MG63 (cell line): Measurements from ENCODE around the gene OR2T2. TPM values are rescaled to one million over a fixed set of nuclear protein-coding genes. Genes with fewer than 3 reads are reported as not detected.
"Not testable (repeated sequence)": the region's sequence is repeated elsewhere in the genome, so short reads cannot be mapped to it uniquely, and the experiment has no call there.

Source experiments
- DNase-seq: peaks from one replicate; pipeline ENCODE4 v3.0.0-alpha.2; 2020
- H3K27me3 ChIP-seq: fragments of 250-450 bp; sonication (Bioruptor Pico); 2 replicates; pipeline ENCODE4 v1.5.1; 2020; ENCODE audit warnings: mild to moderate bottlenecking, moderate library complexity
- H3K36me3 ChIP-seq: fragments of 250-450 bp; sonication (Bioruptor Pico); 2 replicates; pipeline ENCODE4 v1.5.1; 2020; ENCODE audit warnings: mild to moderate bottlenecking, moderate library complexity
- H3K4me3 ChIP-seq: fragments of 250-450 bp; sonication (Bioruptor Pico); 2 replicates; pipeline ENCODE4 v1.5.1; 2020; ENCODE audit warnings: mild to moderate bottlenecking, moderate library complexity
- H3K9me3 ChIP-seq: fragments of 250-450 bp; sonication (Bioruptor Pico); 2 replicates; pipeline ENCODE4 v1.5.1; 2020; ENCODE audit warnings: mild to moderate bottlenecking, moderate library complexity
- total RNA-seq: library from RNA; depleted of rRNA; stranded (reverse); fragments of >200 nt; shearing (Covaris generic); gene quantifications from 2 replicates; pipeline ENCODE4 v1.2.3, GENCODE V29; 2014; ENCODE audit warnings: low replicate concordance

Gene OR2T2
- total RNA-seq, 1 experiment from 2014 or later: not detected

- H3K36me3 ChIP-seq, DNase-seq, H3K4me3 ChIP-seq, H3K27me3 ChIP-seq, H3K9me3 ChIP-seq: not testable (repeated sequence)
Measured at GRCh38 chr1:248442500-248443277, 2.7 kb upstream of the OR2T2 start.

DNA sequence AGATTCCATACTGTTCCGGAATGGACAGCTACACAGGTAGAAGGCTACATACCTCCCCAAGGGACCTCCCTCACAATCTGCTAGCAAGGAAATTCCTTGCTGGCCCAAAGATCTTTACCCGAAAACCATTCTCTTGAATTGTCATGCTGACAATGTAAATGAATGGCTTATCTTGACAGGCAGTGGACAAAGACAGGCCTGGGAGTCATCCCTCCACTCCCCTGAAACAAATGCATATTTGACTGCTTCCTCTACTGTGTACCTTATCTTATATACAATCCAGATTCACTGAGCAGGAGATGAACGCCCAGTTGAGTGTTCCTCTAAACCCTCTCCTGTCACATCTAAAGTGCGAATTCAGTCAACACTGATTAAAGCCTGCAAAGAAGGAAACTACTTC, 834 bp upstream of the OR2T2 start:
- not testable (repeated sequence) for H3K27me3 ChIP-seq, H3K36me3 ChIP-seq, DNase-seq, H3K4me3 ChIP-seq, H3K9me3 ChIP-seq

DNA sequence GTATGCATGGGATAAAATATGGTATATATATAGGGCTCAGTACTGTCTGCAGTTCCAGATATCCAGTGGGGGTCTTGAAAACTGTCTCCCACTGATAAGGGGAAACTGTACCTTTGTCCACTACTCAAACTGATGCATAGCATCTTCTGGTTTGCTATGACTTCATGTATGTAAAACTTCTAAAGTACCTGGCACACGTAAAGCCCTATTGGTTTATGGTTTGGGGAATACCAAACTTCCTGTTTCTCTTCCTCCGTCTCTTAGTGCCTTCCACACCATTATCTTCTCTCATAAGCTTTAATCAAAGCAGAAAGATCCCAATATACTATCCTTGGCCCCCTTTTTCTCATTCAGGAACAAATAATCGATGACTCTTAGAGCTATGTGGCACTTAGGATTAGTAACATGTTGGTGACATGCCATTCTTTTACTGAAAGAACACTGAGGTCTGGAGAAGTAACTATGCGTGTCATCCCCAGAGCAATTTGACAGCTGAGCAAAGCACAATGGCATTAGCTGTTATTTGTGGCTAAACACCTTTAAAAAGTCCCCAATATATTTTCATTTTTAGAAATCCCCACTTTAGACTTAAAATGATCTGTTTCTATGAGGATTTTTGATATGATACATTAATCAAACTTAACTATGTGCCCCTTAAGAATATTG, 3.1 kb downstream of the OR2T2 start:
- H3K9me3 ChIP-seq, H3K36me3 ChIP-seq, DNase-seq, H3K4me3 ChIP-seq, H3K27me3 ChIP-seq: not testable (repeated sequence)

DNA sequence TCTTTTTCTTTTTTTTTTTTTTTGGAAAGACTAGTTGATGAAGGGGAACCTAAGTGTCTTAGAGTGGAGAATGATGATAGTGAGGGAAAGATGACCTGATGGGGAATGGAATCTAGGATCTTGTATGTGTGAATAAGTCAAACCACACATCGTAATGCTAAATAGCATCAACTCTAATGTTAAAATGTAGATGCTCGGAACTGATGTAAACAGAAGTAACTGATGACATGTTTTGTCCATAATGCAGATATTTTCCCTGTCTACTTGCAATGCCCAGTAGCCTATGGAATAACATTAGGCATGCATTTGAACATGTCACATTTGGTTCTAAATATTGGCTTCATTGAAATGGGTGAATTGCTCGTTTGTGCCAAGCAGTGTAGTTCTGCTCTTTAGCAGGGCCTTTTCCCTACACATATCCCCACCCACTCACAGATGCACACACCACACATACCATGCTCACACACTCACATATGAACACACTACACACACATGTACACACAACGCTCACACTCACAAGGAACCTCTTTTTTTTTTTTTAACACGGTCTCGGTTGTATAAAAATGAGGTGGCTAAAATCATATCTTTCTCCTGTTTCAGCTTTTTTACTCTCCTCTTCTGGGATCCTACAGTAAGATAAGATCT, 4.5 kb downstream of the OR2T2 start:
- H3K36me3 ChIP-seq, H3K4me3 ChIP-seq, H3K27me3 ChIP-seq, H3K9me3 ChIP-seq, DNase-seq: not testable (repeated sequence)

DNA sequence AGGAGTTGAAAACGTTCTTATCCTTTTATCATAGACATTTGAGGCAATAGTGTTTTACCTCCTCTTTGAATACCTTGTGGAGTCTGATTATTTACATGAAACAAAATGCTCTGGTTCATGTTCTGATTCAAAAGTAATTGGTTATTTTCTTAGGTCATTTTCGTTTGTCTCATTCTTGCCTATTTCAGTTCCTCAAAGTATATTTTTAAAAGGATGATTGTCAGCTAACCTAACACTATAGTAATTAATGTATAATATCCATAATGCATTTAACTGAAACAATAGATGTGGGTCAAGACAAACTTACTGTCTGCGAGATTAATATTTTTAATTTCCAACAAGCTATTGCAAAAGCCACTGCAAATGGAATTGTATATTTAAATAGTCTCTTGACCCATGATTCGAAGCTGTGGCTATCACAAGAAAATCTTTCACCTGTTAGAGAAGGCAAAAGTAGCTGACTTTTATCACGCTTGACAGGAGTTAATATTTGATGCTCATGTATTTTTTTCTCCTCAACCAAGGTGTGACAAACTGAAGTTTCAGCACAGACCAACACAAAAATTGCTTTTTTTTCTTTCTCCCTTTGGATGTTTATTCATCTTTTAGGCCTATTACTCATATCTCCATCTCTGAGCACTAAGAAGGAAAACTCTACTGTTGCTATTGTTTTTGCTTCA, 5.2 kb downstream of the OR2T2 start:
- not testable (repeated sequence) for H3K4me3 ChIP-seq

DNA sequence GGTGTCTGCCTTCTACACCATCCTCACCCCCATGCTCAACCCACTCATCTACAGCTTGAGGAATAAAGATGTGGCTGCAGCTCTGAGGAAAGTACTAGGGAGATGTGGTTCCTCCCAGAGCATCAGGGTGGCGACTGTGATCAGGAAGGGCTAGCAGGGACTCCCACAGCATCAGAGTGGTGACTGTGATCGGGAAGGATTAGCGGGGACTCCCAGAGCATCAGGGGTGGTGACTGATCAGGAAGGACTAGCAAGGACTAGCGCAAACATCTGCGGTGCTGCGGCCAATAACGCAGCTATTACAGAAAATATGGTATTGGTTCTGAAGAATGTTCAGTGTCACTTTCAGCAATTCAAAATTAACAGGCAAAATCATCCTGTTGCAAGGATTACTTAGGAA, 8.2 kb downstream of the OR2T2 start:
- not testable (repeated sequence) for H3K4me3 ChIP-seq, DNase-seq, H3K9me3 ChIP-seq, H3K27me3 ChIP-seq, H3K36me3 ChIP-seq

More for the DNA sequence above, 5.2 kb downstream of the OR2T2 start:
- not testable (repeated sequence) for H3K9me3 ChIP-seq, H3K27me3 ChIP-seq, H3K36me3 ChIP-seq, DNase-seq

DNA sequence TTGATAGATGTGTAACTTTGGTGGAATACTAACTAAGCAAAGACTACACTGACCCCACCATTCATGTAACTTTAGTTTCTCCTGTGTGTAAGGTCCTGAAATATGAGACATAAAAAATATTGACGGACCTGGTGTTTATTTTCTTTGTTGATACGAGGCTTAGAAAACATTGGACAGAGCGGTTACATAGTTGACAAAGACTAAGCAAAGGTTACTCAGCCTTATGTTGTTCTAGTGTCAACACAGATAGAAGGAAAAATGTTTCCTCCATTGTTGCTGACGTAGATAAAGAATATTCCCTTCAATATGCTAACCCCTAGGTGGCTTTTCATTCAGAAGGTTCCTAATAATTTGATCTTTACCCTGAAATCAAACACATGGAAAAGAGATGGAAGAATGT, 9.6 kb downstream of the OR2T2 start:
- not testable (repeated sequence) for H3K4me3 ChIP-seq, H3K27me3 ChIP-seq, DNase-seq, H3K9me3 ChIP-seq, H3K36me3 ChIP-seq

- H3K36me3 ChIP-seq, H3K4me3 ChIP-seq, H3K27me3 ChIP-seq: not testable (repeated sequence)
Measured at GRCh38 chr1:248456635-248457034, 11.2 kb downstream of the OR2T2 start.

DNA sequence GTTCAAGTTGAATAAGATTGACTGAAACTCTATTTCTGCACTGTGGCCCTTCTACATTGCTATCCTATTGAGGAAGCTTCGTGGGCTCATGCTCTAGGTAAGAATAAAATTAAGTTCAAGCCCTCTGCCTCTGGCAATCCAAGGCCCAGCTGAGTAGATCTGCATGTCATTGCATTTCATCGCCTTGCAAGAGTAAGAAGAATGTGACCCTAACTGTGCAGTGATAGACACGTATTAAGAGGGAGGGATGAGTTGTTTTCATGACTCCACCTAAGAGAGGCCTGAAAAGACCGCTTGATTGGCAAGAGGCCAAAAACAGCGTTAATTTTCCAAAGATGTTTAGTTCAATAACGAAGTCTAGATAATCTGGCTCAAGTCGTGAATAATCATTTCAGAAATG, 13.7 kb downstream of the OR2T2 start:
- DNase-seq, H3K36me3 ChIP-seq, H3K4me3 ChIP-seq, H3K27me3 ChIP-seq, H3K9me3 ChIP-seq: not testable (repeated sequence)

More at GRCh38 chr1:248456635-248457034, 11.2 kb downstream of the OR2T2 start:
- not testable (repeated sequence) for H3K9me3 ChIP-seq, DNase-seq

GRCh38 chr1:248471154-248471553, 25.7 kb downstream of the OR2T2 start:
- Histone ChIP-seq H3K4me3 (no peak overlapping the region), H3K36me3 (no peaks in the 10 kb centered on the region), H3K27me3 (no peaks in the 10 kb centered on the region), H3K9me3 (no peaks in the 10 kb centered on the region)
- DNase-seq: no peak

GRCh38 chr1:248472111-248472510, 26.7 kb downstream of the OR2T2 start:
- not testable (repeated sequence) for H3K9me3 ChIP-seq, H3K4me3 ChIP-seq, H3K27me3 ChIP-seq, DNase-seq, H3K36me3 ChIP-seq

GRCh38 chr1:248473051-248473450, 27.6 kb downstream of the OR2T2 start, which contains the start of gene OR2T3:
Gene OR2T3 (plus strand): TSS chr1:248473351. CDS start chr1:248473351, 0 bp downstream.
- H3K36me3 ChIP-seq, H3K9me3 ChIP-seq, H3K27me3 ChIP-seq, DNase-seq, H3K4me3 ChIP-seq: not testable (repeated sequence)

GRCh38 chr1:248475660-248476059, 30.2 kb downstream of the OR2T2 start:
- H3K27me3 ChIP-seq, H3K36me3 ChIP-seq, H3K9me3 ChIP-seq, H3K4me3 ChIP-seq, DNase-seq: not testable (repeated sequence)

GRCh38 chr1:248481686-248482579, 36.5 kb downstream of the OR2T2 start:
- DNase-seq, H3K36me3 ChIP-seq, H3K9me3 ChIP-seq, H3K27me3 ChIP-seq: not testable (repeated sequence)
- H3K4me3 ChIP-seq: peak overlapping the region; percentile 29

- not testable (repeated sequence) for H3K27me3 ChIP-seq, H3K36me3 ChIP-seq, DNase-seq, H3K9me3 ChIP-seq, H3K4me3 ChIP-seq
Measured at GRCh38 chr1:248488289-248488688, 42.9 kb downstream of the OR2T2 start, which contains the start of gene OR2T5. Gene OR2T5 (plus strand): TSS chr1:248488589. CDS start chr1:248488589, 0 bp downstream.

GRCh38 chr1:248496661-248497060, 51.2 kb downstream of the OR2T2 start:
- H3K27me3 ChIP-seq, H3K36me3 ChIP-seq, H3K4me3 ChIP-seq, DNase-seq, H3K9me3 ChIP-seq: not testable (repeated sequence)
